ENCODE measurements around the gene TRPV4.

- TF ChIP-seq ZBTB17 (tag by site-specific recombination; IDR thresholded peaks at IDR 0.05) (no peak), CTCF (tag by site-specific recombination; IDR thresholded peaks at IDR 0.05) (no peak), ZNF677 (tag by site-specific recombination; IDR thresholded peaks at IDR 0.05) (no peak), ZNF704 (tag by site-specific recombination; IDR thresholded peaks at IDR 0.05) (no peak), ZNF24 (tag by site-specific recombination; IDR thresholded peaks at IDR 0.05) (no peak), ZNF529 (tag by site-specific recombination; IDR thresholded peaks at IDR 0.05; ENCODE audit: insufficient replicate concordance) (no peak), ZNF449 (tag by site-specific recombination; IDR thresholded peaks at IDR 0.05) (no peak), ZNF350 (tag by site-specific recombination; IDR thresholded peaks at IDR 0.05) (no peak), ZXDB (tag by site-specific recombination; IDR thresholded peaks at IDR 0.05) (no peak), SCRT2 (tag by site-specific recombination; IDR thresholded peaks at IDR 0.05) (no peak), HIC1 (tag by site-specific recombination; IDR thresholded peaks at IDR 0.05) (no peak), TCF7L2 (IDR thresholded peaks at IDR 0.05; ENCODE audit: borderline replicate concordance, low read depth, low read length) (no peak), ZNF121 (tag by site-specific recombination; IDR thresholded peaks at IDR 0.05) (no peak), ZNF692 (tag by site-specific recombination; IDR thresholded peaks at IDR 0.05) (no peak)
Observed at GRCh38 chr12:109778684-109779083, 54.5 kb downstream of the TRPV4 start.
